Cardiac muscle cell (in vitro differentiated cells and primary cell): ENCODE data around the gene CCDC88C. TPM values are rescaled to one million over a fixed set of nuclear protein-coding genes. Genes with fewer than 3 reads are reported as not detected.

Experiments
- DNase-seq, 2 donors: peaks; one replicate each; pipeline versions ENCODE4 v3.0.0 to v3.0.0-alpha.2; 2010 to 2017; ENCODE audit warnings: low read depth in 1 of 2, low spot score in 1 of 2
- H3K27ac ChIP-seq: fragments of 200-600 bp; sonication (generic); 2 replicates; pipeline ENCODE4 v1.5.1; 2016
- H3K27me3 ChIP-seq: fragments of 200-600 bp; sonication (generic); 2 replicates; pipeline ENCODE4 v1.6.0; 2016; ENCODE audit warnings: control low read depth
- H3K36me3 ChIP-seq: fragments of 200-600 bp; sonication (generic); 2 replicates; pipeline ENCODE4 v1.5.1; 2016; ENCODE audit warnings: control low read depth
- H3K4me1 ChIP-seq: fragments of 200-600 bp; sonication (generic); 2 replicates; pipeline ENCODE4 v1.8.1; 2017; ENCODE audit warnings: low read depth, mild to moderate bottlenecking, mixed run types
- H3K4me3 ChIP-seq: fragments of 200-600 bp; sonication (generic); 2 replicates; pipeline ENCODE4 v1.5.1; 2016; ENCODE audit warnings: mild to moderate bottlenecking
- H3K9me3 ChIP-seq: fragments of 200-600 bp; sonication (generic); 2 replicates; pipeline ENCODE4 v1.5.1; 2017; ENCODE audit warnings: low read depth, mild to moderate bottlenecking, control low read depth
- CTCF ChIP-seq: IDR thresholded peaks from 2 replicates; pipeline ENCODE4 v1.5.1; 2012; ENCODE audit warnings: low read depth, mild to moderate bottlenecking, low read length
- polyA plus RNA-seq: library from polyadenylated mRNA; unstranded; fragments of >200 nt; fragmentation: Nextera tagmentation; extraction: Ambion mirVana; gene quantifications from 2 replicates; pipeline ENCODE4 v1.2.1, GENCODE V29; 2016
- total RNA-seq: library from RNA; depleted of rRNA; stranded (reverse); fragments of >200 nt; gene quantifications from 2 replicates; pipeline ENCODE4 v1.2.3, GENCODE V29; 2016

Gene CCDC88C
- total and polyA plus RNA-seq, 2 experiments from 2014 or later = 0.49 to 1.2 TPM

DNA sequence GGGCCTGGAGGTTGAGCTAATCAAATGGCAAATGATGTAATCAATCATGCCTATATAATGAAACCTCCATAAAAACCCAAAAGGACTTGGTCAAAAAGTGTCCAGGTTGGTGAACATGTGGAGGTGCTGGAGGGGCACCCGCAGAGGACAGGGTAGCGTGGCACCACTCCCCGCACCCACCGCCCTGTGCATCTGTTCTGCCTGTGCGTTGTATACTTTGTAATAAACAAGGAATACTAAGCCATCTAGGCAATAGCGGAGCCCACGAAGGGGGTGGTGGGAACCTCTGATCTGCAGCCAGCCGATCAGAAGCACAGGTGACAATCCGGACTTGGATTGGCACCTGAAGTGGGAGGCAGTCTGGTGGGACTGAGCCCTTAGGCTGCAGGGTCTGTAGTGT lies 97.4 kb downstream of the CCDC88C start:
- Histone ChIP-seq H3K36me3 (no peaks in the 10 kb centered on the region), H3K9me3 (no peaks in the 10 kb centered on the region), H3K4me1 (no peaks in the 10 kb centered on the region), H3K27me3 (peaks cover 83% of the 10 kb centered on the region), H3K27ac (no peak overlapping the region), H3K4me3 (no peak overlapping the region)
- TF ChIP-seq CTCF = no peak
- no peak for DNase-seq

DNA sequence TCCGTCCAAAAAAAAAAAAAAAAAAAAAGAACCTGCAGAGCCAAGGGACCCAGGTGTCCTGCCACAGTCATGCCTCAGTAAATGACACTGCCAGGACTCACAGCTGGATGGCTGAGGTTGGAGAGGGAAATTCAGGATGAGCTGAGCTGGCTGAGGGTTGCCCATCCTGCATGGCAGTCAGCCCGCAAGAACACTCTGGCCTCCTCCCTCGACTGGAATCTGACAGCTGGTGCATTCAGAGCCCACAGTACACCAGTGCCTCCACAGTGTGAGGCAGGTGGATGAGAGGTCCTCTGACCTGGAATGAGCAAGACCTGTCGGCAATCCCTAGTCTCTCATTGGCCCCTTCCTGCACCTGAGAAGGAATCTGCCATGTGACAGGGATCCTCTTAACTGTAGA lies 98.7 kb downstream of the CCDC88C start:
- Histone ChIP-seq H3K9me3 (no peaks in the 10 kb centered on the region), H3K4me3 (no peak overlapping the region), H3K4me1 (no peaks in the 10 kb centered on the region), H3K27ac (no peak overlapping the region), H3K27me3 (peaks cover 81% of the 10 kb centered on the region), H3K36me3 (no peaks in the 10 kb centered on the region)
- TF ChIP-seq CTCF = no peak
- no peak for DNase-seq

- TF ChIP-seq CTCF = peak; percentile 24
- H3K27me3 ChIP-seq = peaks cover 80% of the 10 kb centered on the region
- H3K4me1 ChIP-seq = no peaks in the 10 kb centered on the region
- DNase-seq = peak in 1 of 2 donors; percentile 71
- no peaks in the 10 kb centered on the region for H3K36me3 ChIP-seq
- H3K27ac ChIP-seq = no peak overlapping the region
- H3K9me3 ChIP-seq = no peaks in the 10 kb centered on the region
- no peak overlapping the region for H3K4me3 ChIP-seq
Observed at GRCh38 chr14:91317381-91318308, 100.0 kb downstream of the CCDC88C start.

GRCh38 chr14:91316761-91317160 lies 100.9 kb downstream of the CCDC88C start:
- H3K27me3 ChIP-seq = peaks cover 72% of the 10 kb centered on the region
- no peaks in the 10 kb centered on the region for H3K9me3 ChIP-seq
- no peak overlapping the region for H3K4me3 ChIP-seq
- no peaks in the 10 kb centered on the region for H3K4me1 ChIP-seq
- H3K27ac ChIP-seq = no peak overlapping the region
- no peak for TF ChIP-seq CTCF
- DNase-seq = no peak
- H3K36me3 ChIP-seq = no peaks in the 10 kb centered on the region

GRCh38 chr14:91315844-91316267 lies 101.8 kb downstream of the CCDC88C start:
- no peaks in the 10 kb centered on the region for H3K4me1 ChIP-seq
- TF ChIP-seq CTCF = no peak
- H3K27ac ChIP-seq = no peak overlapping the region
- H3K36me3 ChIP-seq = no peaks in the 10 kb centered on the region
- no peak overlapping the region for H3K4me3 ChIP-seq
- peaks cover 65% of the 10 kb centered on the region for H3K27me3 ChIP-seq
- no peak for DNase-seq
- H3K9me3 ChIP-seq = no peaks in the 10 kb centered on the region
